Measurements from ENCODE around the gene PHF5A.

The PHF5A gene

DNA sequence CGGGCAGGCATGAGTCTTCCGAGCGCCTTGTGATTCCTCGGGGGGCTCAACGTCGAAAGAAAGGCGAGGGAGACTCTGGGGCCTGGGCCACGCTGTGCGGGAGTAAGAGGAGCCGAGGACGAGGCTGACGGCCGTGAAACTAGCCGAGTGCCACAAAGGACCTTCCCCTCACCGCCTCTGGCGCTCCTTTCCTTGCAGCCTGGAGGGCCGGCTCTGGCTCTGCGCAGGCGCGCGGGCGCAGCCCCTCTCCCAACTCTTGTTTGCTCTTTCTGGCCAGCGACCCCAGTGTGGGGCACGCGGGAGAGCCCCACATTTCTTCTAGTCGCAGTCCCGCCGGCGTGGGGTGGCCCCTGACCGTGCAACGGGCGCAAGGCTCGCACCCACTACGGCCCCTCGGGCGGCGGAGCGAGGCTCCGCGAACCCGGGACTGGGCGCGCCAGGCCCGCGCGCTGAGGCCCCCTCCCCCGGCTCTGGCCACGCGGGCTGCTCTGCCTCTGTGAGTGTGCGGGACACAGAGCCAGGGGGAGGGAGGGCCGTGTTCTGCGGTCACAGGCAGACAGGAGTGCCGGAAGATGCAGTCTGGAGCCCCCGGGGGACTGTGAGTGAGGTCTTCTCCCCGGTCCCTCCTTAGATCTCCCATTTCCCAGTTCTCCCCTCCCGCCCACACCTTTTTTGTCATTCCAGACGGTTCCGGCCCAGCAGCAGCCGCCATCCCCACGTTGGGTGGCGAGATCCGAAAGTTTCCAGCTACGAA lies 20.9 kb downstream of the PHF5A start:
- Histone ChIP-seq H4K20me1 (ENCODE audit: insufficient read depth, low read length) (no peaks in the 10 kb centered on the region), H3K4me2 (ENCODE audit: low read length) (peak overlapping the region; percentile 92), H2AFZ (ENCODE audit: low read length) (no peak overlapping the region), H3F3A (ENCODE audit: insufficient read depth, low read length) (no peaks in the 10 kb centered on the region), H3K4me3 (ENCODE audit: low read depth, low read length, poor library complexity, severe bottlenecking) (peak overlapping the region; percentile 87), H3K27me3 (ENCODE audit: insufficient read depth, low read length) (no peaks in the 10 kb centered on the region), H3K79me2 (ENCODE audit: insufficient read depth, low read length) (peaks cover 28% of the 10 kb centered on the region), H3K9me2 (ENCODE audit: low read depth, low read length) (no peaks in the 10 kb centered on the region), H3K9ac (ENCODE audit: low read length) (peak overlapping the region; percentile 95), H3K4me1 (ENCODE audit: insufficient read depth, low read length, severe bottlenecking) (peaks cover 28% of the 10 kb centered on the region), H3K36me3 (ENCODE audit: insufficient read depth, low read length) (peaks cover 12% of the 10 kb centered on the region; the same call in 1 of the 2 replicates), H3K9me3 (ENCODE audit: low read length) (no peaks in the 10 kb centered on the region), H3K27ac (ENCODE audit: low read depth, low read length, poor library complexity, severe bottlenecking) (peak overlapping the region; percentile 98)
- TF ChIP-seq, protein P1, sequence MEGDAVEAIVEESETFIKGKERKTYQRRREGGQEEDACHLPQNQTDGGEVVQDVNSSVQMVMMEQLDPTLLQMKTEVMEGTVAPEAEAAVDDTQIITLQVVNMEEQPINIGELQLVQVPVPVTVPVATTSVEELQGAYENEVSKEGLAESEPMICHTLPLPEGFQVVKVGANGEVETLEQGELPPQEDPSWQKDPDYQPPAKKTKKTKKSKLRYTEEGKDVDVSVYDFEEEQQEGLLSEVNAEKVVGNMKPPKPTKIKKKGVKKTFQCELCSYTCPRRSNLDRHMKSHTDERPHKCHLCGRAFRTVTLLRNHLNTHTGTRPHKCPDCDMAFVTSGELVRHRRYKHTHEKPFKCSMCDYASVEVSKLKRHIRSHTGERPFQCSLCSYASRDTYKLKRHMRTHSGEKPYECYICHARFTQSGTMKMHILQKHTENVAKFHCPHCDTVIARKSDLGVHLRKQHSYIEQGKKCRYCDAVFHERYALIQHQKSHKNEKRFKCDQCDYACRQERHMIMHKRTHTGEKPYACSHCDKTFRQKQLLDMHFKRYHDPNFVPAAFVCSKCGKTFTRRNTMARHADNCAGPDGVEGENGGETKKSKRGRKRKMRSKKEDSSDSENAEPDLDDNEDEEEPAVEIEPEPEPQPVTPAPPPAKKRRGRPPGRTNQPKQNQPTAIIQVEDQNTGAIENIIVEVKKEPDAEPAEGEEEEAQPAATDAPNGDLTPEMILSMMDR (IDR thresholded peaks at IDR 0.05; ENCODE audit: low read length): no peak
- TF ChIP-seq EZH2 (IDR thresholded peaks at IDR 0.05; ENCODE audit: borderline replicate concordance, low read length): no peak

DNA sequence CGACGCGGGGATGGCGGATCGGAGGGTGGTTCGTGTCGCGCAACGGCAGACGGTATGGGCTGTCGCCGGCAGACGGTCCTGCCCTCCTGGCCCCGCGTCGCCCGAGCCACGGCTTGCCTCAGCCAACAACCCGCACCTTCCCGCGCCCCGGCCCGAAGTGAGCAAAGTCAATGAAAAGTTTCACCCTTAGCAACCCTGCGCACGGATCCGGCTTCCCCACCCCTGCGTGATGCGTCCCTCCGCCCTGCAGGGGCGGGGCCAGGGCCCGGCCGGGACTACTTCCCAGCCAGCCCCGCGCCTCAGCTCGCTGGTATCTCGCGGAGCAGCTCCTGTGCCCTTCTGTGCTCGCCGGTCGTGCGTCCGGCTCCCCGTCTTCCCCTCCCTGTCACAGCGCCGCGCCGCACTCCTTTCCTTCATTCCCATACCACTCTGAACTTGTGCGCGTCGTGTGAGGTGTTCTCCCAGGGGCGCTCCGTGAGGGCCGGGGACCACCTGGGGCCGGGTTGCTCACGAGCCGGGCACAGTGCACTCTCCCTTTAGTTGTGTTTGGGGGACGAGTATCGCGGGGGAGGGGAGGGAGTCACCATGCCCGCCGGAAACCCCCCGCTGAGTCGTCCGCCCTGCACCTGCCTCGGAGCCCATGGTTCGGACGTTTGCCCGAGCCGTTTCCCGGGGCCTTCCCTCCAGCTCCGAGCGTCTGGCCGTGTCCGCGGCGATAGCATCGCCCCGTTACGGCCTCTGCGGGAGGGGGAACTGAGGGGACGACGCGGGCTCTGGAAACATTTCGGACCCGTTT lies 21.7 kb downstream of the PHF5A start, which contains the start of gene TOB2:
Gene TOB2 (minus strand): TSS at position 163 of the 796 bp plus-strand sequence. CDS start 9,456 bp downstream, outside the sequence.
- H3K79me2 ChIP-seq (ENCODE audit: insufficient read depth, low read length): peaks cover 36% of the 10 kb centered on the region
- H3K9me2 ChIP-seq (ENCODE audit: low read depth, low read length): no peaks in the 10 kb centered on the region
- H3K36me3 ChIP-seq (ENCODE audit: insufficient read depth, low read length): peaks cover 16% of the 10 kb centered on the region; the same call in 1 of the 2 replicates
- no peaks in the 10 kb centered on the region for H3K27me3 ChIP-seq (ENCODE audit: insufficient read depth, low read length)
- H4K20me1 ChIP-seq (ENCODE audit: insufficient read depth, low read length): no peaks in the 10 kb centered on the region
- H3K27ac ChIP-seq (ENCODE audit: low read depth, low read length, poor library complexity, severe bottlenecking): peak within 1 kb of the TSS; percentile 98
- H2AFZ ChIP-seq (ENCODE audit: low read length): no peak within 1 kb of the TSS
- H3K9me3 ChIP-seq (ENCODE audit: low read length): no peaks in the 10 kb centered on the region
- TF ChIP-seq EZH2 (IDR thresholded peaks at IDR 0.05; ENCODE audit: borderline replicate concordance, low read length): no peak
- TF ChIP-seq, protein P1 (IDR thresholded peaks at IDR 0.05; ENCODE audit: low read length): no peak
- H3F3A ChIP-seq (ENCODE audit: insufficient read depth, low read length): no peaks in the 10 kb centered on the region
- peak within 1 kb of the TSS; percentile 87 for H3K4me3 ChIP-seq (ENCODE audit: low read depth, low read length, poor library complexity, severe bottlenecking)
- peak within 1 kb of the TSS; percentile 92 for H3K4me2 ChIP-seq (ENCODE audit: low read length)
- H3K9ac ChIP-seq (ENCODE audit: low read length): peak within 1 kb of the TSS; percentile 95
- H3K4me1 ChIP-seq (ENCODE audit: insufficient read depth, low read length, severe bottlenecking): peaks cover 34% of the 10 kb centered on the region

DNA sequence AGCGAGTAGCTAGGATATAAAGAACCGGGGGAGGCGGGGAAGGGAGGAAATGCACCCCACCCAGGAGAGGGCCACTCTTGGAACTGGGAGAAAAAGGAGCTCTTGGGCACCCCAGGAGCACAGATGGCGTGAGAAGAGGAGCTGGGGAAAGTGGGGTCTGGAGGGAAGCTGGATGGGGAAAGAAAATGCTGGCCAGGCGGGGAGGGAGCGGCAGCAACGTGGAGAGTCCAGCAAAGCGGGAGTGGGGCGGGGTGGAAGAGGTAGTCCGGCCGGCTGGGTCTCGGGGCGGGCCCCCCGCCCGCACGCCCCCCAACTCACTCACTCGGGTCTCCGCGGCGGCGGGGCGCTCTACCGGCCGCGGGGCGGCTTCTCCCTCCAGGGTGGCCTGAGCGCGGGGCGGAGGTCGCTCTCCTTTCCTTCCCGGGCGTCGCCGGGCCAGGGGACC lies 22.4 kb downstream of the PHF5A start:
- Histone ChIP-seq H4K20me1 (ENCODE audit: insufficient read depth, low read length) (no peaks in the 10 kb centered on the region), H3K4me1 (ENCODE audit: insufficient read depth, low read length, severe bottlenecking) (peaks cover 34% of the 10 kb centered on the region)

More for the DNA sequence above, 22.4 kb downstream of the PHF5A start:
- no peaks in the 10 kb centered on the region for H3K9me3 ChIP-seq (ENCODE audit: low read length)
- H3K4me2 ChIP-seq (ENCODE audit: low read length): peak overlapping the region; percentile 92
- peak overlapping the region; percentile 98 for H3K27ac ChIP-seq (ENCODE audit: low read depth, low read length, poor library complexity, severe bottlenecking)
- H3K9me2 ChIP-seq (ENCODE audit: low read depth, low read length): no peaks in the 10 kb centered on the region
- H3F3A ChIP-seq (ENCODE audit: insufficient read depth, low read length): no peaks in the 10 kb centered on the region
- H3K4me3 ChIP-seq (ENCODE audit: low read depth, low read length, poor library complexity, severe bottlenecking): peak overlapping the region; percentile 87
- peaks cover 37% of the 10 kb centered on the region for H3K79me2 ChIP-seq (ENCODE audit: insufficient read depth, low read length)
- H2AFZ ChIP-seq (ENCODE audit: low read length): no peak overlapping the region
- TF ChIP-seq, protein P1 (IDR thresholded peaks at IDR 0.05; ENCODE audit: low read length): no peak
- TF ChIP-seq EZH2 (IDR thresholded peaks at IDR 0.05; ENCODE audit: borderline replicate concordance, low read length): no peak
- H3K27me3 ChIP-seq (ENCODE audit: insufficient read depth, low read length): no peaks in the 10 kb centered on the region
- H3K9ac ChIP-seq (ENCODE audit: low read length): peak overlapping the region; percentile 95
- peaks cover 16% of the 10 kb centered on the region; the same call in 1 of the 2 replicates for H3K36me3 ChIP-seq (ENCODE audit: insufficient read depth, low read length)
